Gastrocnemius medialis (tissue), 4 donors: ENCODE data around the gene PEX13.

Source experiments
- CTCF ChIP-seq, 5 experiments: fragments of 450-650 bp in 3 of 5; fragments of 200-600 bp in 2 of 5; sonication (generic) in 2 of 5; IDR thresholded peaks in 4 of 5; conservative IDR thresholded peaks in 1 of 5; 1 replicate in 4 of 5; 2 replicates in 1 of 5; pipeline ENCODE4 v1.5.1; 2016 to 2019; ENCODE audit warnings: antibody characterized with exemption in 5 of 5, mild to moderate bottlenecking in 3 of 5, moderate library complexity in 3 of 5
- POLR2A ChIP-seq, 2 donors: fragments of 450-650 bp; IDR thresholded peaks; one replicate each; pipeline ENCODE4 v1.6.1; 2017; ENCODE audit warnings: antibody characterized with exemption in 2 of 2, mild to moderate bottlenecking in 2 of 2, moderate library complexity in 2 of 2

- TF ChIP-seq POLR2A (IDR thresholded peaks at IDR 0.05) (no peak), CTCF (IDR thresholded peaks at IDR 0.05 in 4 of 5, conservative IDR thresholded peaks at IDR 0.05 in 1 of 5) (no peak)
Measured at GRCh38 chr2:61090386-61090921, 72.9 kb downstream of the PEX13 start.
